A673 (cell line): ENCODE results near the gene TAX1BP1. TPM values are rescaled to one million over a fixed set of nuclear protein-coding genes. Genes with fewer than 3 reads are reported as not detected.

ENCODE experiments used
- BruUV-seq: library from RNA; stranded (reverse); fragments of 400-500 nt; replicated peaks from 2 replicates; lab custom pipeline; 2021; lab: Mats Ljungman, UMichigan
- CTCF ChIA-PET: fragments of 300-600 bp; sonication (Branson Sonifier 250); formaldehyde crosslinking; loops from one replicate; lab custom pipeline; 2022; ENCODE audit warnings: antibody characterized with exemption; lab: Charles Lee
- POLR2A ChIA-PET: fragments of 300-600 bp; sonication (Branson Sonifier 250); formaldehyde crosslinking; loops from one replicate; lab custom pipeline; 2022; ENCODE audit warnings: antibody characterized with exemption; ENCODE audit not compliant: low non-redundant PET; lab: Charles Lee
- DNase-seq: peaks from one replicate; pipeline ENCODE4 v3.0.0-alpha.2; 2015; ENCODE audit warnings: low spot score
- H3K27ac ChIP-seq: fragments of 200-600 bp; sonication (generic); 2 replicates; pipeline ENCODE4 v1.5.1; 2016; ENCODE audit warnings: mixed run types, low read depth, mild to moderate bottlenecking, mixed read lengths, antibody characterized with exemption, low read length; ENCODE audit not compliant: poor library complexity, severe bottlenecking
- H3K27me3 ChIP-seq: fragments of 200-600 bp; sonication (generic); replicated peaks from 2 replicates; pipeline ENCODE4 v1.6.1; 2017; ENCODE audit warnings: mixed run types, low read depth, mild to moderate bottlenecking, mixed read lengths, antibody characterized with exemption, low read length; ENCODE audit not compliant: insufficient read depth, poor library complexity
- H3K36me3 ChIP-seq: fragments of 200-600 bp; sonication (generic); 2 replicates; pipeline ENCODE4 v1.6.1; 2016; ENCODE audit warnings: mixed run types, mild to moderate bottlenecking, mixed read lengths, antibody characterized with exemption, low read length; ENCODE audit not compliant: insufficient read depth, poor library complexity, severe bottlenecking
- H3K4me1 ChIP-seq: fragments of 200-600 bp; sonication (generic); 2 replicates; pipeline ENCODE4 v1.6.1; 2017; ENCODE audit warnings: mixed run types, mild to moderate bottlenecking, mixed read lengths, antibody characterized with exemption, low read length; ENCODE audit not compliant: insufficient read depth, poor library complexity, severe bottlenecking
- H3K4me3 ChIP-seq: fragments of 200-600 bp; sonication (generic); 2 replicates; pipeline ENCODE4 v1.5.1; 2016; ENCODE audit warnings: low read depth, mixed run types, mild to moderate bottlenecking, mixed read lengths, low read length; ENCODE audit not compliant: poor library complexity, severe bottlenecking
- H3K9me3 ChIP-seq: fragments of 200-600 bp; sonication (generic); 2 replicates; pipeline ENCODE4 v1.6.1; 2016; ENCODE audit warnings: mixed run types, low read depth, mild to moderate bottlenecking, mixed read lengths, antibody characterized with exemption, low read length; ENCODE audit not compliant: poor library complexity, severe bottlenecking
- CTCF ChIP-seq: fragments of 300-800, 200-600 bp; sonication (generic); conservative IDR thresholded peaks from 2 replicates; pipeline ENCODE4 v1.5.1; 2017; ENCODE audit warnings: low read depth, mild to moderate bottlenecking, antibody characterized with exemption, low read length, moderate library complexity, mixed read lengths
- EZH2 ChIP-seq: fragments of 200-600 bp; sonication (generic); IDR thresholded peaks from 2 replicates; pipeline ENCODE4 v1.6.1; 2017; ENCODE audit warnings: borderline replicate concordance, low read depth, mild to moderate bottlenecking, mixed read lengths, antibody characterized with exemption, low read length; ENCODE audit not compliant: poor library complexity, severe bottlenecking
- intact Hi-C: fragments of 100-400 bp; cut with micrococcal nuclease; formaldehyde crosslinking; loops from one replicate; pipeline ENCODE4 v1.10.0; 2022; ENCODE audit not compliant: unreplicated experiment
- total RNA-seq: library from RNA; stranded (reverse); gene quantifications from 2 replicates; pipeline ENCODE4 v1.2.3, GENCODE V29; 2021

TAX1BP1 gene
- total RNA-seq, 1 experiment from 2014 or later, result 54.0 TPM

GRCh38 chr7:27875832-27876231 lies 135.9 kb downstream of the TAX1BP1 start:
- no peak overlapping the region for H3K27ac ChIP-seq
- H3K4me1 ChIP-seq, result peaks cover 6% of the 10 kb centered on the region
- H3K27me3 ChIP-seq, result no peaks in the 10 kb centered on the region
- no peak for DNase-seq
- CTCF ChIA-PET, result no interaction called here
- intact Hi-C loops, result no loop called here
- H3K4me3 ChIP-seq, result no peak overlapping the region
- H3K36me3 ChIP-seq, result no peaks in the 10 kb centered on the region
- POLR2A ChIA-PET, result no interaction called here
- BruUV-seq, result no TSS peak
- no peaks in the 10 kb centered on the region for H3K9me3 ChIP-seq
- no peak for TF ChIP-seq EZH2
- no peak for TF ChIP-seq CTCF

GRCh38 chr7:27876756-27877155 lies 136.8 kb downstream of the TAX1BP1 start:
- ChIA-PET CTCF (no interaction called here), POLR2A (no interaction called here)
- intact Hi-C loops, result no loop called here
- H3K27me3 ChIP-seq, result no peaks in the 10 kb centered on the region
- H3K27ac ChIP-seq, result no peak overlapping the region
- H3K4me3 ChIP-seq, result no peak overlapping the region
- peaks cover 6% of the 10 kb centered on the region for H3K4me1 ChIP-seq
- no peak for DNase-seq
- H3K36me3 ChIP-seq, result no peaks in the 10 kb centered on the region
- no TSS peak for BruUV-seq
- no peak for TF ChIP-seq CTCF
- no peak for TF ChIP-seq EZH2
- no peaks in the 10 kb centered on the region for H3K9me3 ChIP-seq

Other genes starting within 250 kb of the TAX1BP1 start
- gene HIBADH, start 77.3 kb upstream of the TAX1BP1 start, total RNA-seq, result 10.2 and 17.1 TPM in 2 replicates